ENCODE results near the gene CDH16. TPM values are rescaled to one million over a fixed set of nuclear protein-coding genes. Genes with fewer than 3 reads are reported as not detected.

CDH16 gene
- total RNA-seq, 1 donor from 2014 or later = not detected

- intact Hi-C loops (cut with micrococcal nuclease) = no loop called here
These were observed 6.9 kb downstream of the CDH16 start for GRCh38 chr16:66911801-66912200.

- intact Hi-C loops (cut with micrococcal nuclease) = no loop called here
These were observed 7.6 kb downstream of the CDH16 start for GRCh38 chr16:66911112-66911511.

GRCh38 chr16:66910175-66910940 lies 8.3 kb downstream of the CDH16 start:
- intact Hi-C loops (cut with micrococcal nuclease) = no loop called here

DNA sequence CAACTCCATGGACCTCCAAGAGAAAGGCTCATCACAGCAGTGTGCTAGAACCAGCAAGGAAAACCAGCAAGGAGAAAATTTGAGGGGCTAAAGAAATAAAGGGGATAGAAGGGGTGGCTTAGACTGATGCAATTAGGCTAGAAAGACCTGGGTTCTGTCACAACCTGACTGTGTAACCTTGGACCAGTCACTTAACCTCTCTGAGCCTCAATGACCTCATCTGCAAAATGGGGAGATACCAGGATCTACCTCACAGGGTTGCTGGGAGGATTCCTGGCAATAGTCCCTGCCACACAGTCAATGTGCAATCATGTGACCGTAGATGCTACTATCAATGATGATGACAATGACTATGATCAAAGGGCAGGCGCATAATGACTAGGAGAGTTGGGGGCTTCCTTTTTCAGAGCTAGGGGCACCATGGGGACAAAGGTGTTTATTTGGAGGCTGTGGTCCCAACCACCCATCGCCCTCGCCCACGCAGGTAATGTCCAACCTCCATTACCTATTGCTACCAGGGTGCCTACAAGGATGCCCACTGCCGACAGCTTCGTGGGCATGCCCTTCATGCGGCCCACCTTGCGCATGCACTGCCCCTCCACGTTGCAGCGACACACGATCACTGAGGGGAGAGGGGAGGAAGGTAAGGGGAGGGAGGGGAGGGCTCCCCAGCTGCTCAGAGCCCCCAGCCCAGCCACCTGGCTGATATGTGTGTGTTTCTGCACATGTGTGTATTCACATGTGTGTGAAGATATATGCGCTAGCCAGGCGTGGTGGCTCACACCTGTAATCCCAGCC lies 9.7 kb downstream of the CDH16 start:
- intact Hi-C loops (cut with micrococcal nuclease) = no loop called here

DNA sequence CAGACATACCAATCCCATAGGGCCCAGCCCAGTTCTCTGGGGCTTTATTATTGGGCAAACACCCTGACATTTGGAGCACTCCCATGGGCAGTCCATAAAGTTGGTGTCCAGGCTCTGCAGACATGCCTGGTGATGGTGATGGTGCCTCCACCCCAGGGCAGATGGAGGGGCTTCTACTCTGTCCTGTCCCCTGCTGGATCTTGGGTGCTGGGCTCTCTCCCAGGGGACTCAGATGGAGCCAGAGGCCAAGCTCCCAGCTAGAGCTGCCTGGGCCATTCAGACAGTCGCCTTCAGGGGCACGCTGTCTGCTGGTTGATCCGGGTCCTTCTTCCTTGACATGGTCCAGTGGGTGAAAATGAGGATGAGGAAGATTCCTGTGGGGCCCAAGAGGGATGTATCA lies 10.6 kb downstream of the CDH16 start:
- intact Hi-C loops (cut with micrococcal nuclease) = no loop called here

- intact Hi-C loops (cut with micrococcal nuclease) = no loop called here
These were observed 11.5 kb downstream of the CDH16 start for GRCh38 chr16:66906916-66907836.

DNA sequence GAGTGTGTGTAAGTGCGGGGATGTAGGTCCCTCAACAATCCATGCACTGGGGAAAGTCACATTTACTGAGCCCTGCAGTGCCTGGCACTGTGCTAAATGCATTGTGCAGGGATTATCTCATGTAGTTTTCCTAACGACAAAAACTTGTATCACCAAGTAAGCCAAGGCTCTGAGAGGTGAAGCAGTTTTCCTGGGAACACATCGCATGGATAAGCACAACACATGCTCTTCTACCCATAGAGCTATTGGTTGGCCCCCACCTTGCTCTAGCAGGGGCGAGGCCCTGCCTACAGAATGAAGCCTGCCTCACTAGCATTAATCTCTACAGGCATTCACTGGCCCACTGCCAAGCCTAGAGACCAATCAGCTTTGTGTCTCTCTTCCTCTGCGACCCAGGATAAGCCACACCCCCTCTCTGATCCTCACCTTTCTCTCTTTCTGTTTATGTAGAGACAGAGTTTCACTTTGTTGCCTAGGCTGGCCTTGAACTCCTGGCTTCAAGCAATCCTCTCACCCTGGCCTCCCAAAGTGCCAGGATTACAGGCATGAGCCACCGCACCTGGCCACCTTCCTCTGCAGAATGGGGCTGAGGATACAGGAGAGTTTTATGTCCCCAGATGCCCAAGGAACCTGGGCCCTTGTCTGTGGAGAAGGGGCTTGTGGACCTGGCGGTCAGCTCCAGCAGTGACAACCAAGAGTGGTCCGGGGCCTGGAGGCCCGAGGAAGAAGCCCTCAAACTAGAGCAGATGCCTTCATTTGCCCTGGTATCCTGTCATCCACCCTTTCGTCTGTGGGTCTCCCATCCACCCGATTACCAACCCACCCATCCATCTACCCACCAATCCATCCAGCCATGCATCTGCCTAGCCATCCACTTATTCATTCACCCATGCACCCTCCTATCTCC lies 12.8 kb downstream of the CDH16 start:
- intact Hi-C loops (cut with micrococcal nuclease) = no loop called here

DNA sequence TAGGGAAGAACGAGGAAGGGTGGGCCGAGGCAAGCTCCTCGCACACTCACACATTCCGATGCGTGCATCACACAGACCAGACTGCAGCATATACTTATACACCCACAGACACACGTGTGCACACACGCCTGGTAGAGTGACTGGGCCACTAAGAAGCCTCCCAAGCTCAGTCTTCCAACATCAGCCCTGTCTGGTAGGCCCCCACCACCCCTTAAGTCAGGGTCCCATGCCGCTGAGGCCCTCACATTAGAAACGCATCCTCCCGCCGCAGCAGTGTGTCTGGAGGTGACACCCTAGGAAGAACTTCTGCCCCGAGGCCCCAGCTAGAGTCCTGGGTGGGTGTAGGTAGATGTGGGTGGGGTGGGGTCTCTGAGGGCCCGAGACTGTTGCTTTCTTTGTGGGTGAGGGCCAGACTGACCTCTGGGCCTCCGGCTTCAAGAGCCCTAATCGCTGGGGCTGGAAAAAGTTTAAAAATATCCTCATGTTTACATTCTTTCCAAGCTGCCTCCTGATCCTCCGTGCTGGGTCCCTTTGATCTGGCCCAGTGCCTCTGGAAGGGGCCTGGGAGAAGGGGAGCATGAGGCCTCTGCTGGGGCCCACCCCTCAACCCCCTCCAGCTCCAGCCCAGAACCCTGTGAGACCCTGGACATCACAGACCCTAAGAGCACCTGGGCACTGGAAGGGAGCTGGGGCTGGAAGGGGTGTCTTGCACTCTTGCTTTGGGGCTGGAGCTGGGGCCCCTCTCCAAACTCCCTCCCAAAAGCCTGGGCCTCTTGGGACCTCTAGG lies 13.6 kb downstream of the CDH16 start:
- intact Hi-C loops (cut with micrococcal nuclease) = no loop called here

DNA sequence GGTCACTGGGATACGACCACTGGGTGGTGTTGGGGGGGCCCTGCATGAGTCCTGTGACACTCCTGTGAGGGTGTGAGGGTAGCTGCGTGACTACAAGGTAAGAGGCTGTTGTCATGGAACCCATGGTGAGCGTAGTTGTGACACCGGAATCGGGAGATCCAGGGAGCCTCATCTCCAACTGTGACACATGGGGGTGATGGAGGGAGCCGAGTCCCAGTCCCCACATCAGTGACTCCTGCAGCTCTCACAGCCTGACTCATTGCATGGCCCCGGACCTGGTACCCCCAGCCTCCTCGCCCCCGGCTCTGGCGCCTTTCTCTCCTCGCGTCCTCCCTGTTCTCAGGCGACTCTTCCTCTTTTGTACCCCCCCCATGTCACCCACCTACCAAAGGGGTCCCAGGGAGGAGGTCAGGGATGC lies 14.2 kb downstream of the CDH16 start:
- intact Hi-C loops (cut with micrococcal nuclease) = no loop called here

- intact Hi-C loops (cut with micrococcal nuclease) = no loop called here
These were observed 14.9 kb downstream of the CDH16 start for GRCh38 chr16:66903544-66904427.

DNA sequence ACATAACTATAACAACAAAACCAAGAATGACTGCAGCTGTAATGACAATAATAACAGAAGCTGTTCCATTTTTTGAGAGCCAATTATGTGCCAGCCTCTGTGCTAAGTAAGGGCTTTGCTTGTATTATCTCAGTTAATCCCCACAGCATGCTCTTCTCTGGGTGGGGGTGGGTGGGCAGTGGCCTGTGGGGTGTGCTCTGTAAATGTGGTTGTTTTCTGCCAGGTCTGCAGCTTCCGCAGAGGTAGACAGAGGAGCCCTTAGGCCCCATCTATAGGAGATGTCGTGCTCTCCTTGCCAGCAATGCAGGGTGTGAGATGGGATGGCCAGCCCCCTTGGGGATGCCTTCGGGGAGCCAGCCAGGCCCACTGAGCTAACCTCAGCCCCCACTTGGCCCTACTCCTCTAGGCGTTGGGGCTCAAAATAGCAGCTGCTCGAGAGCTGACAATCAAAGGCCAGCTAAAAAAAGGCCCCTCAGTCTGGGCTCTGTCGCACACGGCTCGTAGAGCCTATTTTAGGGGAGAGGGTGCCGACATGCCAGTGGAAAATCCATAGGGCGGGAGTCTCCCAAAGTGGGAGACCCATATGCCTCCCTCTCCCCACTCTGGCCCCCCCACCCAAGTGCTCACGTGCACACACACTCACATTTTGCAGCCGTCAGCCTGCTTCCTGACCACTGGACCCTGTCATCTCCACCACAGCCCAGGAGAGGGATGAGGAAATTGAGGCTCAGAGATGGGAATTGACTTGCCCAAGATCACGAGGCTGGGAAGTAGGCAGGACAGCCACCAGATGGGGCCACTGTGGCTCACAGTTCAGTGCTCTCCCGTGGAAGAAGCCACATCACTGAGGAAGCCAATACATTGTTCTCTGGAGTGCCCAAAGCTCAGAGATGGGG lies 15.8 kb downstream of the CDH16 start:
- intact Hi-C loops (cut with micrococcal nuclease) = no loop called here

DNA sequence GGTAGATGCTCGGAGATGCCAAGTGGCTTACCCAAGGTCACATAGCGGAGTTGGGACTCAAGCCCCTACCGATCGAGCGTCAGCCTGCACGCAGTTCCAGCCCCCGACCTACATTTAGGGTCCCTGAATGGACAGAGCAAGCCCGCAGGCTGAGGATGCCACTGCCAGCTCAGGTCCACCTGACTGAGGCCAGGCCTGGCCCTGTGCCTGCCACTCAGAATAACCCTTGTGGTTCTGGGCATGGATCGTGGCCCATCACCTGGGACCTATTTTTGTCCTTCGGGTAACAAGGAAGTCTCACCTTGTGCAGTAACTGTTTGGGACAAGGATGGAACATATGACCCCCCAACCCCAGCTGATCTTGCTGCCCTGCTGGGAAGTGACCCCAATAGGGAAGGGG lies 17.1 kb downstream of the CDH16 start:
- intact Hi-C loops (cut with micrococcal nuclease) = no loop called here

DNA sequence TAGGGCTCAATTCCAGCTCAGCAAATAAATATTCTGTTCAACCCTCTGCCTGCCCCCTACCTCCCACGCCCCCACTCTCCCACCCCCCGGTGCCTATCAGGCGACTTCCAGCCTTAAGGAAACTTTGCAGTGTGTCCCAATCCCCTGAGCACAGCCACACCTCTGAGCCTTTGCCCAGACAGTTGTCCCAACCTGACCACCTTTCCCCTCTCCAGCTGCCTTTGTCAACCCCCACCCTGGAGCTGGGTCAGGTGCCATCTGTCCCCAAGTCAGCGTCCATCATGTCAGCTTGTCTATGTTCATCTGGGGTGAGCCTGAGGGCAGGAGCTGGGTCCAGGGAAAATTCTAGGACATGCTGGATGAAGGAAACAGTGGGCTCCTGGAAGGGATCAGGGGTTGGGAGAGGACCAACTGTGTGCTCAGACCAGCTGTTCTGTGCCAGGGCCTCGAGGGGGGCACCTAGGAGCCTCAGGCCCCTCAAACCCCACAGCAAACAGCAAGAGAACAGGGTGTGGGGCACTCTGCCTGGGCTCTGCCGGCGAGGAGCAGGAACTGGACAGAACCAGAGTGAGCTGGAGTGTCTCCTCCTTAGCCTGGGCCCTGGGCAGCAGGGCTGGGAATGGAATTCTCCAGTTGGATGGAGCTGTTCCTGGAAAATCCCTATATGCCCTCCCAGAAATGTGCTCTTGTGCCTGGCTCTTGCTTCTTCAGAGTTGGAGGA lies 17.8 kb downstream of the CDH16 start:
- intact Hi-C loops (cut with micrococcal nuclease) = no loop called here

- intact Hi-C loops (cut with micrococcal nuclease) = no loop called here
These were observed 18.6 kb downstream of the CDH16 start for GRCh38 chr16:66899945-66900710.

- intact Hi-C loops (cut with micrococcal nuclease) = no loop called here
These were observed 19.3 kb downstream of the CDH16 start for GRCh38 chr16:66899310-66899944.

GRCh38 chr16:66898933-66899309 lies 19.8 kb downstream of the CDH16 start:
- intact Hi-C loops (cut with micrococcal nuclease) = no loop called here
